ENCODE results near the gene TTF1. TPM values are rescaled to one million over a fixed set of nuclear protein-coding genes. Genes with fewer than 3 reads are reported as not detected.
A peak's percentile ranks its signal among the peaks of the same experiment; 100 is the strongest.
"Not testable (repeated sequence)": the region's sequence is repeated elsewhere in the genome, so short reads cannot be mapped to it uniquely, and the experiment has no call there.

Gene TTF1
- total RNA-seq, 2 donors from 2014 or later = 22.1 to 27.0 TPM

DNA sequence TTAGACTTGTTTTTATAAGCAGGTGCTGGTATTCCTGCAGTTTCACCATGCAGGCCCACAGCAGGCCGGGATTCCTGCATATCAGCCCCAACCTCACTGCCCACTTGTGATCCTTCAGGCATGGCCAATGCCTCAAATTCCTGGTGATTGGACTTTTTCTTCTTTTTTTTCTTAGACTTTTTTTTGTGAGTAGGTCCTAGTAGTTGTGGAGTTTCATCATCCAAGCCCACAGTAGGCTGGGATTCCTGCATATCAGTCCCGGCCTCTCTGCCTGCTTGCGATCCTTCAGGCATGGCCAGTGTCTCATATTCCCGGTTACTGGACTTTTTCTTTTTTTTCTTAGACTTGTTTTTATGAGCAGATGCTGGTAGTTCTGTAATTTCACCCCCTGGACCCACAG, 4.8 kb downstream of the TTF1 start:
- H3K36me3 Mint-ChIP-seq (ENCODE audit: low read depth) = peaks cover 97% of the 10 kb centered on the region
- ATAC-seq (replicated peaks) = no peak
- H3K27me3 Mint-ChIP-seq = no peaks in the 10 kb centered on the region
- H3K4me1 Mint-ChIP-seq = peaks cover 21% of the 10 kb centered on the region
- no peaks in the 10 kb centered on the region for H3K9me3 Mint-ChIP-seq
- no peak overlapping the region for H3K27ac Mint-ChIP-seq
- no peak overlapping the region for H3K4me3 Mint-ChIP-seq

DNA sequence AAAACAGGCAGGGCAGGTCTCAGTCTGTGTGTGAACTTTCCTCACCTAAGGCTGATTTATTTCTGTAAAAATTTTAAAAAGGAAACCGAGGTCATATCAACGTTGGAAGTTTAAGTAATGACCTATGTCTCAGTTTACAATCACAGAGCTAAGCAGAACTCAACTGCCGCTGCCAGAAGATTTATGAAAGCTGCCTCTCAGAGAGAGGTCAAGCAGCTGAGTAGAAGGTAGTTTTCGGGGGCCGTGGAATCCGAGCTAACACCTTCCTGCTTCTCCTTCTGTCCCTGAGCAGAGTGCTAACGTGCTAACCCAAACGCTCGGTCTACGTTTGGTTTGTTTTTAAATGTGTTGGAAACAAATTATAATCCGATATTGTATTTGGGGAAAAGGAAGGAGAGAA, 11.1 kb downstream of the TTF1 start:
- H3K4me3 Mint-ChIP-seq = no peak overlapping the region
- H3K36me3 Mint-ChIP-seq (ENCODE audit: low read depth) = peaks cover 99% of the 10 kb centered on the region
- no peaks in the 10 kb centered on the region for H3K27me3 Mint-ChIP-seq
- ATAC-seq (replicated peaks) = no peak
- no peak overlapping the region for H3K27ac Mint-ChIP-seq
- H3K9me3 Mint-ChIP-seq = no peaks in the 10 kb centered on the region
- H3K4me1 Mint-ChIP-seq = no peaks in the 10 kb centered on the region

DNA sequence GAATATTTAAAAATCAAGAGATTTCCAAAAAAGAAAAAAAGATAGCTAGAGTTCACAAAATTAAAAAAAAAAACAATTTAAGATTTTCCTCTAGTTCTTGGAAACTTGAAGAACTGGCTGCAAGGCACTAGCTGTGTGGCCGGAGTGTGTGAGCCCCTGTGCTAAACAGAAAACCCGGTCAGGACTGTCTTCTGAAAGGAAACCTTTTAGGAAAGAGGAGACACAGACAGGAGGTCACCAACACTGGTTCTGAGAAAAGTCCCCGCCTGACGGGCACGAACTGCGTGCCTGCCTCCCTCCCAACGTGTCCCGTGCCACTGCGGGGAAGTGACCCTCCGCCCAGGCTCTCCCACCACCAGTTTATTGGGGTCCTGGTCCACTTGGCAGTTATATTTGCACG, 15.2 kb downstream of the TTF1 start:
- Mint-ChIP-seq H3K36me3 (ENCODE audit: low read depth) (peaks cover 100% of the 10 kb centered on the region), H3K27me3 (no peaks in the 10 kb centered on the region), H3K9me3 (no peaks in the 10 kb centered on the region), H3K4me1 (no peaks in the 10 kb centered on the region), H3K4me3 (no peak overlapping the region), H3K27ac (no peak overlapping the region)
- no peak for ATAC-seq (replicated peaks)

DNA sequence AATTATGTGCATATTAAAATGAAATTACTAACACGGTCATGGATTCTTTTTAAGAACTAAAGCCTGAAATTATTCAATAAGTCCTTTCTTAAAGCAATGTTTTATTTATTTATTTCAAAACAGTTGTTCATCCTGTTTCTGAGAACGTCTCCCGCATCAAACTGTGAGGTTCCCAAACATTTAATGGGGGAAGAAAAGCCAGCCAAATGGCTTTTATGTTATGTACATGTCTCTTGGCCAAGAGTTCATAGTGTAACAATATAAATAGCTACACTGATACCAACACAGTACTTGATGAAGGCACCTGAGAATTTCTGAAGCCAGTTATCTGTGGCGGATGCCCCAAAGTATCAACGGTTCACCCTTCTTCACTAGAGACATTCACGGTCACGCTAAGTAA, 15.7 kb downstream of the TTF1 start:
- Mint-ChIP-seq H3K36me3 (ENCODE audit: low read depth) (peaks cover 100% of the 10 kb centered on the region), H3K4me1 (no peaks in the 10 kb centered on the region), H3K4me3 (no peak overlapping the region), H3K27me3 (no peaks in the 10 kb centered on the region), H3K9me3 (no peaks in the 10 kb centered on the region), H3K27ac (no peak overlapping the region)
- no peak for ATAC-seq (replicated peaks)

DNA sequence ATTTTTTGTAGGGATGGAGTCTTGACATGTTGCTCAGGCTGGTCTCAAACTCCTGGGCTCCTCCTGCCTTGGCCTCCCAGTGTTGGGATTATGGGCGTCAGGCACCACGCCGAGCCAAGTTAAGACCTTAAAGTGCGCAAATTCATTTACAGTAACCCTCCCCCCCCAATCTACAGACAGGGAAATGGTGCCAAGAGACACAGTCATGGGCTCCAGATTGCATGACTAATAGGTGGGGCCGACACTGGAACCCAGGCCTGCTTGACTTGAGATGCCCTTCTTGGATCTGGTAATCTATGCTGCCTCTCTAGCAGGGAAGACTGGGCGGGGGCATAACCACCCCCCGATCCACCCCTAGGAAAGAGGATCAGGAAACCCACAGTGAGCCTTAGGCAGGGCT, 19.5 kb downstream of the TTF1 start:
- no peak overlapping the region for H3K4me3 Mint-ChIP-seq
- no peaks in the 10 kb centered on the region for H3K27me3 Mint-ChIP-seq
- no peak for ATAC-seq (replicated peaks)
- peaks cover 99% of the 10 kb centered on the region for H3K36me3 Mint-ChIP-seq (ENCODE audit: low read depth)
- H3K9me3 Mint-ChIP-seq = no peaks in the 10 kb centered on the region
- no peak overlapping the region for H3K27ac Mint-ChIP-seq
- peaks cover 4% of the 10 kb centered on the region for H3K4me1 Mint-ChIP-seq

DNA sequence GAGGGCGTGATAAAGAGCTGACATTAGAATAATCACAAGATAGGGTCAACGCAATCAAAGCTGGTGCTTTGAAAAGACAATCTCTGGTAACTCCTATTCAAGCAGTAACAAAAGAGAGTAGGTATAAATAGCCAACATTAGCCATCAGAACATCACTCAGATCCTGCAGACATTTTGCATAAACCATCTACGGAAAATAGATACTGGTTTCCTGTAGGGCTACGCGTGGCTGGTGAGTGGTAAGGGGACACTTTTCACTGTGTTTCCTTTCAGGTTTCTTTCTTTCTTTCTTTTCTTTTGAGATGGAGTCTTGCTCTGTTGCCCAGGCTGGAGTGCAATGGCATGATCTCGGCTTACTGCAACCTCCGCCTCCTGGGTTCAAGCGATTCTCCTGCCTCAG, 22.3 kb downstream of the TTF1 start:
- H3K9me3 Mint-ChIP-seq = no peaks in the 10 kb centered on the region
- H3K27me3 Mint-ChIP-seq = no peaks in the 10 kb centered on the region
- no peak overlapping the region for H3K27ac Mint-ChIP-seq
- peaks cover 4% of the 10 kb centered on the region for H3K4me1 Mint-ChIP-seq
- ATAC-seq (replicated peaks) = no peak
- H3K36me3 Mint-ChIP-seq (ENCODE audit: low read depth) = peaks cover 85% of the 10 kb centered on the region
- H3K4me3 Mint-ChIP-seq = no peak overlapping the region

DNA sequence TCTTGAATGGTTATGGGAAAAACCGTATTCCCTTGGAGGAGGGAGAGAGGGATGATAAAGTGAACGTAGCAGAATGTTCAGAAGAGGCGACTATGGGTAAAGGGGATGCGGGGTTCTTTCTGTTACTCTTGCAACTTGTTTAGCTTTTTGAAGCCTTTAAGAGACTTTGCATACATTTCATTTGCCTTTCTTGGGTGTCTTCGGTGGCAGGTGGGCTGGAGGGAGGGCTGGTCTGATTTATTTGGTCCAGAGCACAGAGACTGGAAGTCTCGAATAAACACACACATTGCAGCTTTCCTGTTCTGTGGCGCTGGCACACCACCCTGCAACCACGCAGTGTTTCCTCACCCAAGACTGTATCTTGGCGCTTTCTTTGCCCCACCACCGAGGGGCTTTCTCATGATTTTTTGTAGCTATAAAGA, 23.2 kb downstream of the TTF1 start:
- Mint-ChIP-seq H3K27me3 (no peaks in the 10 kb centered on the region), H3K36me3 (ENCODE audit: low read depth) (peaks cover 76% of the 10 kb centered on the region), H3K9me3 (no peaks in the 10 kb centered on the region), H3K27ac (no peak overlapping the region), H3K4me3 (no peak overlapping the region), H3K4me1 (peaks cover 4% of the 10 kb centered on the region)
- no peak for ATAC-seq (replicated peaks)

DNA sequence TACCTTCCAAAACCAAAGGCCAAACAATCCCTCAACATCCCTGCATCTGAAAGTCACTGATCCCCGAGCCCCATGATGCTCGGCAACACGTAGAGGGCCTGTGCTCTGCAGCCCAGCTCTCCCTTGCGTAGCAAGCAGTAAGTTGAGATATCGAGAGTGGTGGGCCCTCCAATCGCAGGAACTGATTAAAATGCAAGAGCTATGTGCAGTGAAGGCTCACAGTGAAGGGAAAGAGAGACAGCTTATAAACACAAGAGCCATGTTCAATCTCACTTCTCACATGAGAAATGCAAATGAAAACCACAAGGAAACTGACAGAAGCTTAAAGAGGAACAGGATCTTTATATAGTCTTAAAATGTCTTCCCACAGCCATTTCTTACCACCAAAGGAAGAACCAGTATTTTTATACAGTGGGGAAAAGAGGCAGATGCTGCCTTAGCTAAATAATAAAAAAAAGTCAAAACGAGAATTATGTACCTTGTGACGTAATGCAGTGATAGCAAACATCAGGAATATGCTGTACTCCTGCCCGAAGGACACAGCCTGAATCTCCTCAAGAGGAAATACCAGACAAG, 24.6 kb downstream of the TTF1 start:
- no peaks in the 10 kb centered on the region for H3K9me3 Mint-ChIP-seq
- ATAC-seq (replicated peaks) = no peak
- H3K4me1 Mint-ChIP-seq = peaks cover 4% of the 10 kb centered on the region
- peaks cover 61% of the 10 kb centered on the region for H3K36me3 Mint-ChIP-seq (ENCODE audit: low read depth)
- H3K27me3 Mint-ChIP-seq = no peaks in the 10 kb centered on the region
- no peak overlapping the region for H3K4me3 Mint-ChIP-seq
- no peak overlapping the region for H3K27ac Mint-ChIP-seq

DNA sequence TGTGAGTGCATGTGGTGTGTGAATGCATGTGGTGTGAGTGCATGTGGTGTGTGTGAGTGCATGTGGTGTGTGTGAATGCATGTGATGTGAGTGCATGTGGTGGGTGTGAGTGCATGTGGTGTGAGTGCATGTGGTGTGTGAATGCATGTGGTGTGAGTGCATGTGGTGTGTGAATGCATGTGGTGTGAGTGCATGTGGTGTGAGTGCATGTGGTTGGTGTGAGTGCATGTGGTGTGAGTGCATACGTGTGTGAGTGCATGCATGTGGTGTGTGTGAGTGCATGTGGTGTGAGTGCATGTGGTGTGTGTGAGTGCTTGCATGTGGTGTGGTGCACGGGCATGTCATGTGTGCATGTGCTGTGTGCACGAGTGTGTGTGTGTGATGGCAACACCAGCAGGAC, 28.2 kb downstream of the TTF1 start:
- peaks cover 25% of the 10 kb centered on the region for H3K36me3 Mint-ChIP-seq (ENCODE audit: low read depth)
- H3K27ac Mint-ChIP-seq; H3K27me3 Mint-ChIP-seq; ATAC-seq (replicated peaks); H3K4me3 Mint-ChIP-seq; H3K4me1 Mint-ChIP-seq; H3K9me3 Mint-ChIP-seq: not testable (repeated sequence)

DNA sequence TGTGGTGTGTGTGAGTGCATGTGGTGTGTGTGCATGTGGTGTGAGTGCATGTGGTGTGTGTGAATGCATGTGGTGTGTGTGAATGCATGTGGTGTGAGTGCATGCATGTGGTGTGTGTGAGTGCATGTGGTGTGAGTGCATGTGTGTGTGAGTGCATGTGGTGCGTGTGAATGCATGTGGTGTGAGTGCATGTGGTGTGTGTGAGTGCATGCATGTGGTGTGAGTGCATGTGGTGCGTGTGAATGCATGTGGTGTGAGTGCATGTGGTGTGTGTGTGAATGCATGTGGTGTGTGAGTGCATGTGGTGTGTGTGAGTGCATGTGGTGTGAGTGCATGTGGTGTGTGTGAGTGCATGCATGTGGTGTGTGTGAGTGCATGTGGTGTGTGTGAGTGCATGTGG, 28.9 kb downstream of the TTF1 start:
- not testable (repeated sequence) for H3K4me1 Mint-ChIP-seq; H3K27me3 Mint-ChIP-seq; H3K4me3 Mint-ChIP-seq; H3K9me3 Mint-ChIP-seq; H3K27ac Mint-ChIP-seq; ATAC-seq (replicated peaks)
- H3K36me3 Mint-ChIP-seq (ENCODE audit: low read depth) = peaks cover 19% of the 10 kb centered on the region

DNA sequence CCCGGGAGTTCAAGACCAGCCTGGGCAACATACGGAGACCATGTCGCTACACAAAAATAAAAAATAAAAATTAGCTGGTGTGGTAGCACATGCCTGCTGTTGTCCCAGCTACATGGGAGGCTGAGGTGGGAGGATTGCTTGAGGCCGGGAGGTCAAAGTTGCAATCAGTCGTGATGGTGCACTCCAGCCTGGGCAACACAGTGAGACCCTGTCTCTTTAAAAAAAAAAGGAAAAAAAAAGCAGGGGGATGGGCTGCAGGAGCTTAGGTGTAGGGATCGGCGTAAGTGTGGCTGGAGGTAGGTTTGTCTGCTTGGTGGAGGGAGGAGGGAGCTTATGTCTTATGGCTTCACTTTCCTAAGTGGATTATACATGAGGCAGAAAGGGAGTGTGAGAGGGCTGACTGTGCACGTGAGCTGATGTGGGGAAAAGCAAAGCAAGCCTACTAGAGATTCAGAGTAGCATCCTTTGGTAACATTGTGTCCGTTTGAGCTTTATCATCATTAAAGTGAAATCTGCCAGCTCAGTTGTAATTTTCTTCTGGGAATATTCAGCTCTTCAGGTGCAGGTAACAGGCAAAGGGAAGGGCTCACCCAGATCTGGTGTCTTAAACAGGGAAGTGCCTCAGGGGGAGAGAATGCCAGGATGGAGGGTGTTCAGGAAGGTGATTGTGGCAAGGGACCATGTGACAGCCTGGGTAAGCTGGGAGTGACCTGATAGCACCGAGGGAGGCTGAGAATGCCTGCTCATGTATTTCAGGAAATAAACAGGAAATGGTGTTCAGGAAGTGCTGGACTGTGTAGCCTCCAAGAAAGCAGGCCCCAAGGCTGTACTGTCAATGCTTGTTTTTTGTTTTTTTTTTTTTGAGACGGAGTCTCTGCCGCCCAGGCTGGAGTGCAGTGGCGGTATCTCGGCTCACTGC, 34.2 kb downstream of the TTF1 start:
- H3K27me3 Mint-ChIP-seq = no peaks in the 10 kb centered on the region
- no peaks in the 10 kb centered on the region for H3K36me3 Mint-ChIP-seq (ENCODE audit: low read depth)
- peak; percentile 58 for ATAC-seq (replicated peaks)
- H3K4me1 Mint-ChIP-seq = peaks cover 13% of the 10 kb centered on the region
- H3K4me3 Mint-ChIP-seq = peak overlapping the region; percentile 50
- H3K9me3 Mint-ChIP-seq = no peaks in the 10 kb centered on the region
- peak overlapping the region; percentile 91 for H3K27ac Mint-ChIP-seq

DNA sequence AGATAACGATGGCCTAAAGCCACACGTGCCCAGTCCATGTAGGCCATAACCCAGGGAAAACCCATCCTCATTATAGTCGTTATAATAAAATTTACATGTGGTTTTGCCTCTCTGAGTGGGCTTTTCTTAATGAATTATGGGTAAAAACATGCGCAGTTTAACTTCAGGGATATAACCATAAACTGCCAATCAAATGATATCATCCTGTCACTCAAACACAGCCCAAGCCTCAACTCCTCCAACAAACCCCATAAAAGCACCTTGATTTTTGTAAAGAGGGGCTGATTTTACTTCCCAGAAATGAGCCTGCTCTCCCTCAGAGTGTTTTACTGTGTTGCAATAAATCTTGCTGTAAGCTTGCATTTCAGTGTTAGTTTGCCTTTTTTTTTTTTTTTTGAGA, 36.0 kb downstream of the TTF1 start:
- H3K4me1 Mint-ChIP-seq = peaks cover 13% of the 10 kb centered on the region
- H3K36me3 Mint-ChIP-seq (ENCODE audit: low read depth) = no peaks in the 10 kb centered on the region
- no peaks in the 10 kb centered on the region for H3K9me3 Mint-ChIP-seq
- H3K27ac Mint-ChIP-seq = no peak overlapping the region
- H3K27me3 Mint-ChIP-seq = no peaks in the 10 kb centered on the region
- ATAC-seq (replicated peaks) = no peak
- no peak overlapping the region for H3K4me3 Mint-ChIP-seq

DNA sequence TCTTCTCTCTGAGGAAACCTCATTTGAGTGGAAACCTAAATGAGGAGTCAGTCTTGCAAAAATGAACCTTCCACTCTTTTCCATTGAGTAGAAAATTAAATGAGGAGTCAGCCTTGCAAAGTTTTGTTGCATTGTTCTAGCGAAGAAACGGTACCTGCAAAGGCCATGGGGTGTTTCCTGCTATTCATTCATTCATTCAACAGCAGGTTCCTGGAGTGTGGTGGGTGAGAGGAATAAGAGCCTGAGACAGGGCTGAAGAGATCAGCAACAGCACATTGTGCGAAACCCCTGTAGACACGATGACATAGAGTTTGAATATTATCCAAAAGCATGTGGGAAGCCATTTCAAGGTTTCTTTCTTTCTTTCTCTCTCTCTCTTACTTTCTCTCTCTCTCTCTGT, 37.2 kb downstream of the TTF1 start:
- Mint-ChIP-seq H3K27me3 (no peaks in the 10 kb centered on the region), H3K4me1 (peaks cover 13% of the 10 kb centered on the region), H3K9me3 (no peaks in the 10 kb centered on the region), H3K4me3 (no peak overlapping the region), H3K36me3 (ENCODE audit: low read depth) (no peaks in the 10 kb centered on the region), H3K27ac (no peak overlapping the region)
- no peak for ATAC-seq (replicated peaks)

DNA sequence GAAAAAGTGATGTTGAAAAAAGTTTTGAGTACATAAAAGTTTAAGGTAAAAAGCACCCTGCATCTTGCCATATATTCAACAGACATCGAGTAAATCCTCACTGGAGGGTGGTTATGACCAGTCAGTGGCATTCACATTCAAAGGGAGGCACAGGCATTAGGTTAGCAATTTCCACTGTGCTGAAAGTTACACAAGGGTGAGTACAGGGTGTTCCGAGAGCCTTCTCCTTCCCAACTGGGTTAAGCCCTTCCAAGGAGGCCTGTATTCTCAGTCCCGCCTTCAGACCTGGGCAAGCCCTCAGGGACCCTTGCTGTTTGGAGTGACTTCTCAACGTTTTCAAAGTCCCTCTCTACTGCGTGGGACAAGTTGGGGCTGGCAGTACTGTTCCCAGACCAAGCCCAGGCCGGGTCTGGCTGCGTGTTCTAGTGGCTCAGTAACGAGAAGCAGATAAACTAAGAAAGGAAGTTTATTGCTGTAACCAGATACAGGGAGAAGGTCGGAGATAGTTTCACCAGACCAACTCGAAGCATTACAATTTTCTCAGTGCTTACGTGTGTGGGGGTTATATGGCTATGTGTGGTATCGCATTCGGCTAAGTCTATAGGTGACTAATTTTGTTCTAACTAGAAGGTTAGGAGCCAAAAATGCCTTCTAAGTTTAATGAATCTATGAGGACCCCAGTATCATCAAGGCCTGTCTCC, 38.9 kb downstream of the TTF1 start:
- H3K36me3 Mint-ChIP-seq (ENCODE audit: low read depth) = no peaks in the 10 kb centered on the region
- H3K4me3 Mint-ChIP-seq = no peak overlapping the region
- no peaks in the 10 kb centered on the region for H3K27me3 Mint-ChIP-seq
- H3K9me3 Mint-ChIP-seq = no peaks in the 10 kb centered on the region
- H3K4me1 Mint-ChIP-seq = peaks cover 7% of the 10 kb centered on the region
- no peak for ATAC-seq (replicated peaks)
- no peak overlapping the region for H3K27ac Mint-ChIP-seq

DNA sequence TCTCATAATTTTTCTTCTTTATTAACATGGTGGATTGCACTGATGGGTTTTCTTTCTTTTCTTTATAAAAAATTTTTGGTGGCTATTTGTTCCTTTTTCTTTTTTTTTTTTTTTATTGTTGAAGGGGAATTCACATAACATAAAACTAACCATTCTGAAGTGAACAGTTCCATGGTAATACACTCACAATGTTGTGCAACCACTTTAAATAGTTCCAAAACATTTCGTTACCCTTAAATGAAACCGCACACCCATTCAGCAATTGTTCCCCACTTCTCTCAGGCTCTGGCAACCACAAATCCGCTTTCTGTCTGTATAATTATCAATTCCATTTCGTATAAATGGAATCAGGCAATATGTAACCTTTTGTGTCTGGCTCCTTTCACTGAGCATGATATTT, 40.2 kb downstream of the TTF1 start:
- Mint-ChIP-seq H3K4me1 (no peaks in the 10 kb centered on the region), H3K27me3 (no peaks in the 10 kb centered on the region), H3K4me3 (no peak overlapping the region), H3K9me3 (no peaks in the 10 kb centered on the region), H3K36me3 (ENCODE audit: low read depth) (no peaks in the 10 kb centered on the region), H3K27ac (no peak overlapping the region)
- ATAC-seq (replicated peaks) = no peak

Data from activated T-helper 17 cell treated with anti-CD3 and anti-CD28 coated beads, Interleukin-2, amount 50 U/mL, for 72 hours (primary cell).